Mesenteric fat pad (tissue), 1 donor: ENCODE data around the gene PRELID3B. TPM values are rescaled to one million over a fixed set of nuclear protein-coding genes. Genes with fewer than 3 reads are reported as not detected.
"Not testable (repeated sequence)": the region's sequence is repeated elsewhere in the genome, so short reads cannot be mapped to it uniquely, and the experiment has no call there.

Experiments used
- DNase-seq: peaks from one replicate; pipeline ENCODE4 v3.0.0-alpha.2; 2020; ENCODE audit warnings: low spot score
- total RNA-seq: library from RNA; stranded (reverse); fragmentation: NEBNext Ultra II Directional; extraction: Animal tissue kit (Norgen Biotek cat#: 25700); gene quantifications from one replicate; pipeline ENCODE4 v1.2.1, GENCODE V29; 2021
- donor health status: DM: yes; HTN: yes; CAD: no.

Gene PRELID3B
- total RNA-seq, 1 donor from 2014 or later = 56.8 TPM

DNA sequence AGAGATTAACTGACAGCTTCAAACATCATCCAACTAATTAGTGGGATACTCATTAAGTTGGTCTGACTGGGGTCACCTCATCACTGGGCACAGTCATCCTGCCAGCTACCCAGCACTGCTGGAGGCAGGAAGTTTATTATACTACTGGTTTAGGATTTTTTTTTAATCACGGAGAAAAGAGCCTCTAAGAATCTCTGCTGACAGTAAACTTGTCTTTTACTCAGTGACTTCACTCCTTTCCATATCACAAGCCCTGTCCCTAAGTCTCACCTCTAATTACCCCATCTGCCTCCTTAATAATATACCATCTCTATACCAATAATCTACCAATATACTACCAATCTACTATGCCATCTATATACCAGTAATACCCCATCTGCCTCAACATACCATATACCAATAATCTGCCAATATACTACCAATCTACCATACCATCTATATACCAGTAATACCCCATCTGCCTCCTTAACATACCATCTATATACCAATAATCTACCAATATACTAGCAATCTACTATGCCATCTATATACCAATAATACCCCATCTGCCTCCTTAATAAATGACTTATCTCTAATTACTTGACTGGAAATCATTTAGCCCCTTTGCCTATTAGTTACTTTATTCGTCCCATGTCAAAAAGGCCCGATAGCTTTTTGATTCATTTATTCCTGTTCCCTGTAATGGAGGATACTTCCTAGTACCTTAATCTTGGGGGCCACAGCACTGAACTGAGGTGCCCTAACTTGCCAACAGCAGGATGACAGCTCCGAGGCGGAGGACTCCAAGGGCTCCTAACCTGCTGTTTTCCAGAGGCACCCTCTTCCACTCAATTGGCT, 15.5 kb downstream of the PRELID3B start:
- no peak for DNase-seq

DNA sequence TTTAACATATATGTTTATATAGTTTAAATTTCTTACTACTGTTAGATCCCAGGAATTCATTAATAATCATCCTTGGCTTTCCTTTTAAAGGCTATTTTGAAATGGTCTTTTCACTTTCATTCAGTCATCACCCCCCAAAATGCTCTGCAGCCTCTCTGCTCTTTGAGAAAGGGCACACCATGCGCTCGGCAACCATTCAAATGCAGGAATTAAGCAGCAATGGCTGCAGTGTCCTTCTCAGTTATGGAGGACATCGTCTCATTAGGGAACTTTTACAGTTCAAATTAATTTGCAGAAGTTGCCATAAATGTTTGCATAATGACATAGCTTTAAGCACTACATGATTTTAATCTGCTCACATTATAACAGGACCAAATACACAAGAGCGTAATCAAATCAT, 17.1 kb downstream of the PRELID3B start:
- DNase-seq = no peak

DNA sequence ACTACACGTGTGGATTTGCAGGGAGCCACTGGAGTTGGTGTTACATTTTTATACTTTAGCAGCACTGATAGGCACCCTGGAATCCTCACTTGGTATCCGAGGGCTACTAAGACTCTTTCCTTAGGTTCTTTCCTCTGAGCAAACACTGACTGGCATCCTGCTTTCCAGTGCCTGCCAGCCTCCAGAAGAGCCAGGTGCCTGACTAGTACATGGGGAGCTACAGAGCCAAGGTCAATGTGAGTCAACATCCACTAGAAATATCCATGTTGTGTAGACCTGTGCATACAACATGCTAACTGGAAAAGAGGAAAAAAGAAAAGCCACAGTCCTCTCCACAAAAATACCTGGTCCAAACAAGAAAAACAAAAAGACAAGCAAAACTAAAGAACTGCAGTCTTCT, 17.5 kb downstream of the PRELID3B start:
- no peak for DNase-seq

DNA sequence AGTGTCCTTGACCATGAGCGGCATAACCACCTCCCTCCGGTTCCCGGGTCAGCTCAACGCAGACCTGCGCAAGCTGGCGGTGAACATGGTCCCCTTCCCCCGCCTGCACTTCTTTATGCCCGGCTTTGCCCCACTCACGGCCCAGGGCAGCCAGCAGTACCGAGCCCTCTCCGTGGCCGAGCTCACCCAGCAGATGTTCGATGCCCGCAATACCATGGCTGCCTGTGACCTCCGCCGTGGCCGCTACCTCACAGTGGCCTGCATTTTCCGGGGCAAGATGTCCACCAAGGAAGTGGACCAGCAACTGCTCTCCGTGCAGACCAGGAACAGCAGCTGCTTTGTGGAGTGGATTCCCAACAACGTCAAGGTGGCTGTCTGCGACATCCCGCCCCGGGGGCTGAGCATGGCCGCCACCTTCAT, 18.5 kb downstream of the PRELID3B start:
- DNase-seq = no peak

DNA sequence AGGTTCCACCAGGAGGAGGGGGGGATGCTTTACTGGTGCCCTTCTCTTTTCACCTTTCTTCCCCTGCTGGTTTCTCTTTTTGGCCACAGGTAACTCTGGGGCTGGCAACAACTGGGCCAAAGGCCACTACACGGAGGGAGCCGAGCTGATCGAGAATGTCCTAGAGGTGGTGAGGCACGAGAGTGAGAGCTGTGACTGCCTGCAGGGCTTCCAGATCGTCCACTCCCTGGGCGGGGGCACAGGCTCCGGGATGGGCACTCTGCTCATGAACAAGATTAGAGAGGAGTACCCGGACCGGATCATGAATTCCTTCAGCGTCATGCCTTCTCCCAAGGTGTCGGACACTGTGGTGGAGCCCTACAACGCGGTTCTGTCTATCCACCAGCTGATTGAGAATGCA, 19.0 kb downstream of the PRELID3B start:
- no peak for DNase-seq

DNA sequence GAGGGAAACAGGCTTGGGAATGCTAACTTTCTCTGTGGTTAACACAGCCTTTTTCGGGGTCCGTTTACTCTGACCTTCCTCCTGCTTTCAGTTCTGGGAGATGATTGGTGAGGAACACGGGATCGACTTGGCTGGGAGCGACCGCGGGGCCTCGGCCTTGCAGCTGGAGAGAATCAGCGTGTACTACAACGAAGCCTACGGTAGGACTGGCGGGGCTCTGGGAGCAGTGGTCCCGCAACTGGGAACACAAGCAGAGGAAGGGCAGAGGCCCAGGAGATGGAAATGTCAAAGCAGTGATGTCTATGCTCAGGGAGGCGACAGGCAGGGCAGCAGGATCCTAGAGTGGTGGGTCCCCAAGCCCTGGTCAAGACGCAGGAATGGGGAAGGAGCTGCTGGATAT, 19.8 kb downstream of the PRELID3B start:
- no peak for DNase-seq

DNA sequence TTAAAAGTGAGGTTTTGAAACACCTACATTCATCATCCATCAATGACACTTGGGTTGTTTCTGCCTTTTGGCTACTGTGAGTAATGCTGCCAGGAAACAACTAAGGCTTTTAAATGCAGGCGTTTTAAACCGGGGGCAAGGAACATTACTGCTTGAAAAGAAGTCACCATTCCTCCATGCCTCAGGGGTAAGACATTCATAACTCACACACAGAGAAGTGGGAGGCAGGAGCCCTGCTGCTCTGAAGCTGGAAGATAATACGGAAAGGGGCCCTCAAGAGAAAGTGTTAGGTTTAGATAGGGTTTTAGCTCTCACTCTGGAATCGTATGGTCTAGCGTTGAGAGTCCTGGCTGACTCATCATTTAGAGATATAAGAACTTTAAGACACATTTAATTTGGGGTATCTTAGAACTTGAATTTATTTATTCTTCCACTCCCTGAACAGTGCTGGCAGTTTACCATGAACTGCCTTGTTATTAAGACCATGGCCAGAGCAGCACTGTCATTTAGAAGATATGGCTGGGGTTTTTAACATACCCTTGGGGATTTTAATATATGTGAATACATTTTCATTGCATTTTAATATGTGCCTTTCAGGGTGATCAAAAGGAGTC, 21.5 kb downstream of the PRELID3B start:
- DNase-seq = no peak

DNA sequence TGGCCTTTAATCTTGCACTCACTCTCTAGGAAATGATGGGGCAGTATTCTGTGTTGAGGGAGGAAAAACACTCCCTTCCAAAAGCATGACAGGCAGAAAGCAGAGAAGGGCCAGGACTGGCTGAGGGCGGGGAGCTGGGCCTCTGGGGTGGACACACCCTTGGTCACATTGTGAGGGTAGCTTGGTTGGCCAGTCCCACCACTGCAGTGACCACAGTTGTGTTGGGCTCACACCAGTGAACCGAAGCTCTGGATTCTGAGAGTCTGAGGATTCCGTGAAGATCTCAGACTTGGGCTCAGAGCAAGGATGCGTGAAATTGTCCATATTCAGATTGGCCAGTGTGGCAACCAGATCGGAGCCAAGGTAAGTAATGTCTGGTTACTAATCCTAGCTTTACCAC, 23.4 kb downstream of the PRELID3B start, which contains the start of gene TUBB1:
Gene TUBB1 (plus strand): TSS at position 213 of the 400 bp plus-strand sequence. CDS start 94 bp downstream, at position 307.
- DNase-seq = no peak

DNA sequence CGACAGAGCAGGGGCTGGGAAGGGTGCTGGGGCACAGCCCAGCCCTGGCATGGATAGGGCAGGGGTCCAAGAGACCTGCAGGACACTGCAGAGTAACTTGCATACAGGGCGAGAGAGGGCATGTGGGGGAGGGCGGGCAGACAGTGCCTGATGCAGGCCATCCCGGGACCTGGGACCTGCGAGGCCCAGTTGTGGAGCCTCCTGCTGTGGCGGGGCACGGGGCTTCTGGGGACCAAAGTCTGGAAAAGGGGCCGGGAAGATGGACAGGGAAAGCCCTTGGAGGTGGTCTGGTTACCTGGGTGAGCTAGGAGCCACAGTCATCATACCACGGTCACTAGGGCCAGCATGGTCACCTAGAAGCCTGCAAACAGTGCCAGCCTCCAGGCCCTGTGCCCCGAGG, 23.8 kb downstream of the PRELID3B start:
- DNase-seq = no peak

DNA sequence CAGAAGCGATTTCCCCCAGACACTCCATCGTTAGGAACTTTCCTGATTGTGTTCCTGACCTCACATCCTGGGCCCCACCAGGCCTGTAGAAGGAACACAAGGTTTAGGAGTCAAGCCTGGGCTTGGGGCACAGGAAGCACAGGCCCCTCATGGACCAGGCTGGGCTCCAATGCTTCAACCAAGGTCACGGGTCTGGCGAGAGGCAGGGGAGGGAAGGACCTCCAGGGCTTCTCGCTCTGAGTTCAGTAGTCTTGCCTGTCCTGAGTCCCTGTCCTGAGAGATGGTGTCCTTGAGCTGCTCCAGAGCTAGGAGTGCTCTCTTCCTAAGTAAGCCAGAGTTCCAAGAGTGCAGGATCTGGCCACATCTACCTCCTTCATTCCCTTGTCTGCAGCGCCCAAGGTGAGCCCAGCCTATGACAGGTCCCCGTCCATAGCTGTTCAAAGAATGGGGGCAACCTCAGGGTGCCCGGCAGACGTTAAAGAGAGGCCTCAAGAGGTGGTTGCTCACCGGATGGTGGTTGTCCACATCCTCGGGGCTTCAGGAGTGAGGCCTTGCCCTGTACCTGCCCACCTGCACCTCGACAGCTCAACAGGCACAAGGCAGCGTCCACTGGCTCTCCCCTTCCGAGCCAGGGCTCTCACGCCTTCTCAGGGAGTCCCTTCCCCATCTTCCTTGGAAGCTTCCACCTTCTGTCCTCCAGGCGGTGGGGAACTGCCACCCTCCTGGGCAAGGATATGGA, 24.9 kb downstream of the PRELID3B start:
- no peak for DNase-seq

DNA sequence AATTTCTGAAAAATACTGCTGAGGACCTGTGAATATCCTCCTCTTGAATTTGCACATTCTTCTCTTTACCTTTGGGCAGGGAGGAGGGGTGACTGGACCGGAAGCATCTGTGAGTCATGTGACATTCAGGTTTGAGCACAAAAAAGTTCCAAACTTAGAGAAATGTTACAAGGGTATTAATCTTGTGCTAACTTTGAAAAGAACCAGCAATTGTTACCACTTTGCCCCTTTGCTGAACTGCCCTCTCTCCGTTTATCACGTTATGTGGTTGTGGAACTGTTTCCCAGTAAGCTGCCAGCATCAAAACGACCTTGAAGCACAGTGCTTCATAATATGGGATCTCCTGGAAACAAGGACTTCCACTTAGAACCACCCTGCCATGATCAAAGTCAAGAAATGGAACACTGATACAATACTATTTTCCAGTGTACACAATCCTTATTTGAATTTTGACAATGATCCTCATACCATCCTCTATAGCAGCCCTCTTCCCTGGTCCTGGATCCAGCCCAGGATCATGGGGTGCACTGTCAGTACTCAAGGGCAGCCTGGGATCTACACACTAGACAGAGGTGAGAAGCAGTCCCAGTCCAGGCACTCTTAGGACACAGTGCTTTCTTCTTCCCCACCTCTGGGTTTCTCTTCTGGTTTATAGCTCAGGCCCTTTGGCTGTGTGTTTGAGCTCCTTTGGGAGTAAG, 25.6 kb downstream of the PRELID3B start:
- no peak for DNase-seq

DNA sequence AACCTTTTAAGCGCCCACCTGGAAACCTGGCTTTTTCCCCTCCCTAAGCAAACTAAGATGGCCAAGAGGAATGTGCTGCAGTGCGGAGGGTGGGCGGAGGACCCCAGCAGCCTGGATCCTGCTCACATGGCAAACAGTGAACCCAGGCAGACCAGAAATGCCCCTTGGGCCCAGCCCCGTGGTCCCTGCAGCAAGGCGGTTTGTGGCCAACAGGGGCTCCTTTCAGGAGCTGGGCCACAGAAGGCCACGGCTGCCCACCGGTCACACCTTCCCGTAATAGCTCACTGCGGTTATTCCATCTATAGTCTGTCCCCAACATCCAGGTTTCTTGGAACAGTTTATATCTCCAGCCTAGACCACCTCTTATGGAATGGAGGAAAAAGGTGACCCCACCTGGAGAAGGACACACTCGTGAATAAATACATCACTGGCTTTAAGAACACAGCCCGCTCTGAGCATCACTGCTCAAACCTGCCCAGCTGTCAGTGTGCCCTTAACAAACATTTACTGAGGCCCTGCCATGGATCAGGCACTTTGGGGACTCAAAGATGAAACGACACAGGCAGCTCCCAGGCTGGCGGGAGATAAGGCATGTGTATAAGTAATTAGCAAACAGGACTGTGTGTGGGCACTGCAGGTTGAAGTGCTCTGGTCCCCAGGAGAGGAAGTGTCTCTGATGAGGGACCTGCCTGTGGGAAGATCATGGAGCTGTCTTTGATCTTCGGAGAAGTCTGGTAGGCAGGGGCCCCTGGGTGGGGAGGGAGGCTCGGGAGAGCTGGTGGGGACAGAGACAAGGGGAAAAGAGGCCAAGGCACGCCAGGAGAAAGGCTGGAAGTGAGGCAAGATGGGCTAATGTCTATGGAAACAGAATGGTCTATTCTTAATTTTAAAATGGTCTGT, 26.5 kb downstream of the PRELID3B start:
- DNase-seq = no peak

DNA sequence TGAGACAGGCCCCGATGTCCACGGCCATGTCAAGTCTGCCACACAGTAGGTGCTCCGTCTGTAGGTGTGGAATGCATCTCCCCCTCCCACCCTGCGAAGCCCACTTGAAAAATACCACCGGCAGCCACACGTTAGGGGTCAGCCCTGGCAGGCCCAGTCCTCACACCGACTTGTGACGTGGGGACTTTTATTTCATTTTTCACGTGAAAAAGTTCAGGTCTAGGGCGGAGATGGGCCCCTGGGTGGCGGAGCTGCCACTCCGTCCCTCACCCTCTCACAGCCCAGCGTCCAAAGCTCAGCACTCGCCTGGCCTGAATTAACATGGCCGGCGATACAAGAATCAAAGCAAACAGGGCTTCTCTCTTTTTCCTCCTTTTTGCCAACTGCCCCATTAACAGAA, 27.2 kb downstream of the PRELID3B start:
- no peak for DNase-seq

DNA sequence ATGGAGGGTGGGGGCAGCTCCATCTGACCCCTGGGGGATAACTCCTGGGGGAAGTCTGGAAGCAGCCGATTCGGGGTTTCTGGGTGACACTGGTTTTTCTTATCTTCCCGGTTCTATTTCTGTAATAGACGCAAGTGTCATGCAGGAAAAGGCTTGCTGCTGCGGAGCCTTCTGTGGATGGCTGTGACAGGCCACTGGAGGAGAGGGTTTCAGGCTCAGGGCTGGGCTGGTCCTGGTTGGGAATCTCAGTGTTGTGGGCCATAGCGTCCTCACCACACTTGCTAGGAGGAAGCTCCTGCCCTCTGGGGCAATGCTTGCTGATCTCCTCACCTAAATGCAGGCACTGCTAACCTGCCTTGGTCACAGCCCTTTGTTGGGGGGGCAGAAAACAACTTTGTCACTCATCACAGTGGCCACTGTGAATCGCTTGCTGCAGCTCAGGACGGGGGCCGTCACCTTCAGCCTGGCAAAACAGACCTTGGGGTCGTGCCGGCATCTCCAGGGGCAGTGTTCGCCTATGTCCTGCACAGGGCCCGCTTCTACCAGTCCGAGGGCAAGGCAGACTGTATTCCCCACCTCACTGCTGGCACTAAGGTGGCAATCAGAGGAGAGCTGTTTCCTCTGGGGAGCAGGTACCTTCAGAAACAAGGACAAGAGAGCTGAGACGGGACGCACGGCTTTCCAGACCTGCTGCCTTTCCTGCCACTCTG, 27.8 kb downstream of the PRELID3B start:
- no peak for DNase-seq

DNA sequence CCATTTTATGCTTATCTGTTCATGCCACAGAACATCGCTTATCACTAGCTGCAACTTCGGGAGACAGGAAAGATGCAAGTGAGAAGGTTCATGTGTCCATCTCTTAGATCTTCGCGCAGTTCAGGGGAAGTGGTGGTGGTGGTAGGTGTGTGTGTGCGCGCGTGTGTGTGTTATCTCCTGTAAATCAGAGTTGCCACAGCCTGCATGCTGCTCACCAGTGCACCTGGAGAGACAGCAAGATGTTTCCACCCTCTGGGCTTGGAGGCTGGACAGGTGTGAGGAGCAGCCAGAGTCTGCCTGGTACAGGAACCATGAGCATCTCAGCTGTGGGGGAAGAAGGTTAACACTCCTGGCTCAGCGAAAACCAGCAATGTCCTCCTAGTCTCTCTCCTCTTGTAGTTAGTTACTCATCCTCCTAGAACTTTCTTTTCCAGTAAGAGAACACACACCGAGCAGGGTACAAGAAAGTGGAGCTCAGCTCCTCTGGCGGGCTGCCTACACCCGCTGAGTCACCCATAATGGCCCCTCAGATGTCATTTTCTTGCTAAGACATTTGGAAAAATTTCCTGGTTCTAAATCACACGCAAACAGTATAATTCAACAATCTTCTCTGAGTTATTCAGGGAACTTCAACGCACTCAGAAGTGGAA, 28.5 kb downstream of the PRELID3B start:
- DNase-seq = peak; percentile 39

DNA sequence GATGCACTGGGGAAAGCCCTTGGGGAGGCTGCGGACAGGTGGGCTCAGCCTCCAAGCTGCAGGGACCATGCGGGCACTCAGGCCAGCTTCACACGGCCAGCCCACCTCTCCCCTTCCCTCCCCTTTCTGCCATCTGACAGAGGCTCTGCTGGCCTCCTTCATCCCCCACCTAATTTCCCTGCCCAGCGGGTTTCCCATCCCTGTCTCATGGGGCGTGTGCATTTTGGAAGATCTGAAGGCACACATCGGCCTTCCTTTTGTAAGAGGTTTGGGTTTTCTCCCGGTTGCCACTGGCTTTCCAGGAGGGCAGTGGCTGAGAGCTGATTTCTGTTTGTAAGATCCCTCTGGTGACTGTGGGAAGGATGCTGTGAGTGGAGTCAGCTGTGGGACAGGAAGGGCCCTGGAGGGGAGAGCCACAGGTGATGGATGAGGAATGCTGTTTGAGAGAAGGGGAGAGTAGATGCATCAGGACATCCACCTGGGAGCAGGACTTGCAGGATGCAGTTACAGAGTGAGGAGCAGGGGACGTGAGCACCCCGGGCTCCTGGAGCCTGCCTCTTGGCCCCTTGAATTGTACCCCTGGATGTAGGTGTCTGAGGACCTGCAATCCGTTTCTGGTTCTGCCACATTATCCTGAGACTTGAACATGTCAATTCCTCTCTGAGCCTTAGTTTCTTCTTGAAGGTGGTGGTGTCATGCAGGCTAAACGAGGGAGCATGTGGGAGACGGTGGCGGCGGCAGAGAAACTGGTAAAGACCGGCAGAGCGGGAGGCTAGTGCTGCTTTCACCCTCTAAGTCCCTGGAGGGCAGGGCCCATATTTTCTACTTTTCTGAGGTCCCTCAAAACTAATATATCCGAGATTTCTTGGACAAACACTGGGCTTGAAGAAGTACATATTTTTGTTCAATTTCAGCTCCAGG, 29.3 kb downstream of the PRELID3B start:
- peak; percentile 49 for DNase-seq

DNA sequence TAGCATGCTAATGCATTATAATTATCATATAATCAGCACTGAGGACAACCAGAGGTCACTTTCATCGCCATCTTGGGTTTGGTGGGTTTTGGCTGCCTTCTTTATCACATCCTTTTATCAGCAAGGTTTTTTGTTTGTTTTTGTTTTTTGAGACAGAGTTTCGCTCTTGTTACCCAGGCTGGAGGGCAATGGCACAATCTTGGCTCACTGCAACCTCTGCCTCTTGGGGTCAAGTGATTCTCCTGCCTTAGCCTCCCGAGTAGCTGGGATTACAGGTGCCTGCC, 30.8 kb downstream of the PRELID3B start:
- DNase-seq = not testable (repeated sequence)
